DOHH2 (cell line): ENCODE results near the gene STX4.

Experiments
- CTCF ChIP-seq: fragments of 200-600 bp; sonication (generic); IDR thresholded peaks from one replicate; pipeline ENCODE4 v1.5.1; 2014; ENCODE audit warnings: antibody characterized with exemption, mild to moderate bottlenecking, low read depth, low read length; ENCODE audit not compliant: poor library complexity, severe bottlenecking
- EZH2phosphoT487 ChIP-seq: fragments of 200-600 bp; sonication (generic); IDR thresholded peaks from 2 replicates; pipeline ENCODE4 v1.6.1; 2017; ENCODE audit warnings: borderline replicate concordance, mild to moderate bottlenecking, antibody characterized with exemption, low read length, moderate library complexity, mixed read lengths

DNA sequence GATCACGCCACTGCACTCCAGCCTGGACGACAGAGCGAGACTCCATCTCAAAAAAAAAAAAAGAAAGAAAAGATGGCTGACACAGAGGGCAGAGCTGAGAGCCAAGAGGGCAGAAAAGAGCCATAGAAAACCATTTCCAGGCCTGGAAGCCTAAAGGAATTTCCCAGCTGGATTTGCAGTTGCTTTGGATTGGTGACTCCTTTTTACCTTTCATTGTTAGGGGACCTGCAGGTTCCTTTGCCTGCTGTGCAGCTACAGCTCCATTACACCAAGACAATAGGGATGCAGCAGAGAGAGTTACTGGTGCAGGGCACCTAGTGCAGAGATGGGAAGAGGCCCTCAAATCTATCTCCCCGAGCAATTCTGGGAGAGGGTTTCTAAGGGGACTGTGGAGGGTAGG is 22.3 kb downstream of the STX4 start:
- TF ChIP-seq CTCF (no peak), EZH2phosphoT487 (no peak)
